ENCODE measurements around the gene CDHR1.

The CDHR1 gene

GRCh38 chr10:84264611-84265141 is 70.3 kb downstream of the CDHR1 start:
- DNase-seq (ENCODE audit: low read depth) = peak; percentile 57

- no peak for DNase-seq (ENCODE audit: low read depth)
These were observed 71.1 kb downstream of the CDHR1 start for GRCh38 chr10:84265418-84265817.

- peak; percentile 49 for DNase-seq (ENCODE audit: low read depth)
These were observed 73.3 kb downstream of the CDHR1 start for GRCh38 chr10:84267503-84268126.

- no peak for DNase-seq (ENCODE audit: low read depth)
These were observed 74.8 kb downstream of the CDHR1 start for GRCh38 chr10:84269162-84269561.
